Measurements from ENCODE around the gene PDCD1LG2.
"Not testable (repeated sequence)": the region's sequence is repeated elsewhere in the genome, so short reads cannot be mapped to it uniquely, and the experiment has no call there.

Gene PDCD1LG2

DNA sequence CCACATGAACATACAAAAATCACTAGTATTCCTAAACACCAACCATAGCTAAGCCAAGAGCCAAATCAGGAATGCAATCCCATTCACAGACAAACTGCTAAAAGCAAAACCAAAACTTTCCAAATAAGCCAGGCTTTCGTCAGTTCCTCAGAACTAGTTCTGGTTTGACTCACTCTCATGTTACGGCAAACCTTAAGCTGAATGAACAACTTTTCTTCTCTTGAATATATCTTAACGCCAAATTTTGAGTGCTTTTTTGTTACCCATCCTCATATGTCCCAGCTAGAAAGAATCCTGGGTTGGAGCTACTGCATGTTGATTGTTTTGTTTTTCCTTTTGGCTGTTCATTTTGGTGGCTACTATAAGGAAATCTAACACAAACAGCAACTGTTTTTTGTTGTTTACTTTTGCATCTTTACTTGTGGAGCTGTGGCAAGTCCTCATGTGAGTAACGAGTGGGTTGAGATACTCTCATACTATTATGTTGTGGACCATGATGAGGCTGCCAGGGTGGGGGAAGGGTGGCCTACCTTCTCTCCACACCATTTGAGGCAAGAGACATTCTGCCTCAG, at the start of gene PDCD1LG2:
PDCD1LG2 (plus strand) TSS at position 172 of the 572 bp plus-strand sequence. CDS start 12,016 bp downstream, outside the sequence.
- H3K4me3 ChIP-seq (ENCODE audit: low read depth, low read length), result no peak within 1 kb of the TSS
- DNase-seq (ENCODE audit: low read depth), result no peak

DNA sequence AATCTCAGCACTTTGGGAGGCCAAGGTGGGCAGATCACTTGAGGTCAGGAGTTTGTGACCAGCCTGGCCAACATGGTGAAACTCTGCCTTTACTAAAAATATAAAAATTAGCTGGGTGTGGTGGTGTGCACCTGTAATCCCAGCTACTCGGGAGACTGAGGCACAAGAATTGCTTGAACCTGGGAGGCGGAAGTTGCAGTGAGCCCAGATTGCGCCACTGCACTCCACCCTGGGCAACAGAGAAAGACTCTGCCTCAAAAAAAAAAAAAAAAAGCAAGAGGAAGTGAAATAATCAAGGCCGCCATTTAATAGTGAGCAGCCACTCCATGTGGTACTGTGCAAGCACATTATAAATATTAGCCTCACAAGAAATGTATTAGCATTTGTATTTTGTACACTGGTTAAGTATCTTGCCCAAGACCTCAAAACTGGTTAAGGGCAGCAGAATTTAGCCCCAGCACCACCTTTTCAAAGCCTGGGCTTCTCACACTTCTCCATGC, 45.5 kb upstream of the PDCD1LG2 start:
- not testable (repeated sequence) for DNase-seq (ENCODE audit: low read depth)

More for the DNA sequence above, at the start of gene PDCD1LG2:
- TF ChIP-seq, protein P1, sequence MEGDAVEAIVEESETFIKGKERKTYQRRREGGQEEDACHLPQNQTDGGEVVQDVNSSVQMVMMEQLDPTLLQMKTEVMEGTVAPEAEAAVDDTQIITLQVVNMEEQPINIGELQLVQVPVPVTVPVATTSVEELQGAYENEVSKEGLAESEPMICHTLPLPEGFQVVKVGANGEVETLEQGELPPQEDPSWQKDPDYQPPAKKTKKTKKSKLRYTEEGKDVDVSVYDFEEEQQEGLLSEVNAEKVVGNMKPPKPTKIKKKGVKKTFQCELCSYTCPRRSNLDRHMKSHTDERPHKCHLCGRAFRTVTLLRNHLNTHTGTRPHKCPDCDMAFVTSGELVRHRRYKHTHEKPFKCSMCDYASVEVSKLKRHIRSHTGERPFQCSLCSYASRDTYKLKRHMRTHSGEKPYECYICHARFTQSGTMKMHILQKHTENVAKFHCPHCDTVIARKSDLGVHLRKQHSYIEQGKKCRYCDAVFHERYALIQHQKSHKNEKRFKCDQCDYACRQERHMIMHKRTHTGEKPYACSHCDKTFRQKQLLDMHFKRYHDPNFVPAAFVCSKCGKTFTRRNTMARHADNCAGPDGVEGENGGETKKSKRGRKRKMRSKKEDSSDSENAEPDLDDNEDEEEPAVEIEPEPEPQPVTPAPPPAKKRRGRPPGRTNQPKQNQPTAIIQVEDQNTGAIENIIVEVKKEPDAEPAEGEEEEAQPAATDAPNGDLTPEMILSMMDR (IDR thresholded peaks at IDR 0.05; ENCODE audit: control insufficient read depth, extremely low read depth, insufficient read depth), result no peak

DNA sequence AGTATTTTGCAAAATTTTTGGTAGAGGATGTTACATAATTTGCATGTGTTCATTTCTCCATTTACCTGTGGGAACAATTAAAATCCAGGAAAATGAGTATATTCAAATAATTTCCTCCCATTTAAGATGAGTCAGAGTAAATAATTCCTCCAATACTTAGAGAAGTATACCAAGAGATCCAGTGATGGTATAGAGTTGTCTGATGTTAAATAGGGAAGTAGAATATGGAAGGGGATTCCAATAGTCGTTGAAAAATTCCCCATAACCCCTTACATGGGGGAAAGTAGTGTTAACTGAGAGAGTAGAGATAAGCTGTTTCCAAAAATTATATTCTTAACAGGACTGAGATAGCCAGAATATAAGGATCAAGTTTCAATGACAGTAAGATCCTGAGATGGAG, 44.3 kb upstream of the PDCD1LG2 start:
- TF ChIP-seq, protein P1 (IDR thresholded peaks at IDR 0.05; ENCODE audit: control insufficient read depth, extremely low read depth, insufficient read depth), result no peak
- no peak for DNase-seq (ENCODE audit: low read depth)
- H3K4me3 ChIP-seq (ENCODE audit: low read depth, low read length), result no peak overlapping the region

More for the DNA sequence above, 45.5 kb upstream of the PDCD1LG2 start:
- H3K4me3 ChIP-seq (ENCODE audit: low read depth, low read length), result not testable (repeated sequence)

DNA sequence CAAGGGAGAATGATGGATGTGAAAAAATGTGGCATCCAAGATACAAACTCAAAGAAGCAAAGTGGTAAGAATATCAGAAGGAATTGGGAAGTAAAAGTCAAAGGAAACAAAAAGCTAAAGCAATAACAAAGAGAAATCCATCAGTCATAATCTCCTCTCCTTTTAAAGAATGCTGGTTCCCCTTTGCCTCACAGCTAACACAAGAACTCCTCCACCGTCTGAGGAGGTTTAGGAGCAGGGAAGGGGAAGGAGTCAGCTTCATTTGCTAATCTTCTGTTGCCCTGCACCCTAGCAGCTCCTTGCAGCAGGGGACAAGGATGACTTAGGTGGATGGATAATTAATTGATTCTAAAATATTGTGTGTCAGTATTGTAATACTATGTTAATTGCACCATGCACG, 43.6 kb upstream of the PDCD1LG2 start:
- H3K4me3 ChIP-seq (ENCODE audit: low read depth, low read length), result no peak overlapping the region
- TF ChIP-seq, protein P1 (IDR thresholded peaks at IDR 0.05; ENCODE audit: control insufficient read depth, extremely low read depth, insufficient read depth), result no peak
- no peak for DNase-seq (ENCODE audit: low read depth)

DNA sequence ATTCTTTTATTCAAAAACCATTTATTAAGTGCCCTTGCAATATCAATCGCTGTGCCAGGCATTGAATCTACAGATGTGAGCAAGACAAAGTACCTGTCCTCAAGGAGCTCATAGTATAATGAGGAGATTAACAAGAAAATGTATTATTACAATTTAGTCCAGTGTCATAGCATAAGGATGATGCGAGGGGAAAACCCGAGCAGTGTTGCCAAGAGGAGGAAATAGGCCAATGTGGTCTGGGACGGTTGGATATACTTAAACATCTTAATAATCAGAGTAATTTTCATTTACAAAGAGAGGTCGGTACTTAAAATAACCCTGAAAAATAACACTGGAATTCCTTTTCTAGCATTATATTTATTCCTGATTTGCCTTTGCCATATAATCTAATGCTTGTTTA, 41.5 kb upstream of the PDCD1LG2 start:
- H3K4me3 ChIP-seq (ENCODE audit: low read depth, low read length), result no peak overlapping the region
- DNase-seq (ENCODE audit: low read depth), result no peak
- TF ChIP-seq, protein P1 (IDR thresholded peaks at IDR 0.05; ENCODE audit: control insufficient read depth, extremely low read depth, insufficient read depth), result no peak

DNA sequence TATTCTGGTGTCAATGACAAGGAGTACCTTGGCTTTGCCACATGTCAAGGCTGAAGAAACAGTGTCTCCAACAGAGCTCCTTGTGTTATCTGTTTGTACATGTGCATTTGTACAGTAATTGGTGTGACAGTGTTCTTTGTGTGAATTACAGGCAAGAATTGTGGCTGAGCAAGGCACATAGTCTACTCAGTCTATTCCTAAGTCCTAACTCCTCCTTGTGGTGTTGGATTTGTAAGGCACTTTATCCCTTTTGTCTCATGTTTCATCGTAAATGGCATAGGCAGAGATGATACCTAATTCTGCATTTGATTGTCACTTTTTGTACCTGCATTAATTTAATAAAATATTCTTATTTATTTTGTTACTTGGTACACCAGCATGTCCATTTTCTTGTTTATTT, 40.2 kb upstream of the PDCD1LG2 start:
- TF ChIP-seq, protein P1 (IDR thresholded peaks at IDR 0.05; ENCODE audit: control insufficient read depth, extremely low read depth, insufficient read depth), result peak; percentile 31; the same call in 1 of the 2 replicates
- no peak overlapping the region for H3K4me3 ChIP-seq (ENCODE audit: low read depth, low read length)
- peak; percentile 11 for DNase-seq (ENCODE audit: low read depth)

DNA sequence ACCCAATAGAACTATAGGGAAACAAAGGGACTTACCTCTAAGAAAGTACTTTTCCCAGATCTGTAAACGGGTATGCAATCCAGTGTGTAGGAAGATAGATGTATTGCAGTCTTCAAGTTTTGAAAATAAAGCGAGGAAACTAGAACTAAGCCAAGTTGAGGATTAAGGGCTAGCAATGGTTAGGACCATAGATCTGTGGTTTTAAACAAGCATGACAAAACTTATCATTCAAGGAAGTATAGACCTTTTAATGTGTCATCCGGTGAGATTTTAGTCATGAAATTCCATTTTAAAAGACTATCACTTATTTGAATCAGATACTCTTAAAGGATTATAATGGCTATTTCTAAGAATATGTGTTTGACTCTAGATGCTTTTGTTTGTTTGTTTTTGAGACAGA, 39.5 kb upstream of the PDCD1LG2 start:
- TF ChIP-seq, protein P1 (IDR thresholded peaks at IDR 0.05; ENCODE audit: control insufficient read depth, extremely low read depth, insufficient read depth), result no peak
- DNase-seq (ENCODE audit: low read depth), result no peak
- H3K4me3 ChIP-seq (ENCODE audit: low read depth, low read length), result no peak overlapping the region

DNA sequence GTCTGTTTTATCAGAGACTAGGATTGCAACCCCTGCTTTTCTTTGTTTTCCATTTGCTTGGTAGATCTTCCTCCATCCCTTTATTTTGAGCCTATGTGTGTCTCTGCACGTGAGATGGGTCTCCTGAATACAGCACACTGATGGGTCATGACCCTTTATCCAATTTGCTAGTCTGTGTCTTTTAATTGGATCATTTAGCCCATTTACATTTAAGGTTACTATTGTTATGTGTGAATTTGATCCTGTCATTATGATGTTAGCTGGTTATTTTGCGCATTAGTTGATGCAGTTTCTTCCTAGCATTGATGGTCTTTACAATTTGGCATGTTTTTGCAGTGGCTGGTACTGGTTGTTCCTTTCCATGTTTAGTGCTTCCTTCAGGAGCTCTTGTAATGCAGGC, 34.7 kb upstream of the PDCD1LG2 start:
- DNase-seq (ENCODE audit: low read depth); H3K4me3 ChIP-seq (ENCODE audit: low read depth, low read length): not testable (repeated sequence)

All from LNCaP clone FGC (cell line).